Measurements from ENCODE around the gene HLA-DPA1.
"Not testable (repeated sequence)": the region's sequence is repeated elsewhere in the genome, so short reads cannot be mapped to it uniquely, and the experiment has no call there.

HLA-DPA1 gene

DNA sequence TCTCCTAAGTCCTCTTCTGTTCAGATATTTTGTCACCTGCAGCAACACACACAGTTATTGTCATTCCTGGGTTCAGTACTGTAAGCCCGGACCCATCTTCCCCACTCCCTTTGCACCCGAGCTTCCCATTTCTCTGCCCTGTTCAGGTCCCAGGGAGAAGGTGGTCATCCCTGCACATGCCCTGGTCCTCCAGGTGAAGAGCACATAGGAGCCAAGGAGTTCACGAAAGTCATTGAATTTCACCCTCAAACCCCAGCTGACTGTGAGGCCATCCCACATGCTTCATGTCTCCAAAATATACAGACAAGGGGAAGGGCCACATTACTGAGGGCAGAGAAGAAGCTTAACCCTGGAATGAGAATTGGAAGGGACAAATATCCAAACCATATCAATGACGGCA, 8.1 kb downstream of the HLA-DPA1 start:
- no peak for DNase-seq (ENCODE audit: low read depth in 3 of 3, low spot score in 1 of 3)

DNA sequence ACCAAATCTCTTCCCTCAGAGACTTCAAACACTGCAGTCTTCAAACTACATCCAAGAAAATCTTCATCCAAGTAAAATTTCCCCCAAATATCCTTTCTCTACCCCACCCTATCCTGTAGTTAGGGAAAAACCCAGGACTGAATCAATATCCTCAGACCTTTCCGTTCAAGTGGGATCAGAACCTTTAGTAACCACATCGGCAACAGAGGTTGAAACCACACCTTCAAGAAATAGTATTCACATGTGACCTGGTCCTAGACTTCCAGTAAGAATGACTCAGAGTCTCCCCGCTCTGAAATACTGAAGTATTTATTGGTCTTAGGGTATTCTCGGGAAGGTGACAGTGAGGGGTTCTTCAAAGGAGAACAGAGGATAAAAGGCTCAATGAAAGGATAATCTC, 8.7 kb downstream of the HLA-DPA1 start:
- DNase-seq (ENCODE audit: low read depth in 3 of 3, low spot score in 1 of 3) = no peak

DNA sequence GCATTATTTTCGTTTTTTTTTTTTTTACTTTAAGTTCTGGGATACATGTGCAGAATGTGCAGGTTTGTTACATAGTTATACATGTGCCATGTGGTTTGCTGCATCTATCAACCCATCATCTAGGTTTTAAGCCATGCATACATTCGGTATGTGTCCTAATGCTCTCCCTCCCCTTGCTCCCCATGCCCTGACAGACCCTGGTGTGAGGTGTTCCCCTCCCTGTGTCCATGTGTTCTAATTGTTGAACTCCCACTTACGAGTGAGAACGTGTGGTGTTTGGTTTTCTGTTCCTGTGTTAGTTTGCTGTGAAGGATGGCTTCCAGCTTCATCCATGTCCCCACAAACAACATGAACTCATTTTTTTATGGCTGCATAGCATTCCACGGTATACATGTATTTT, 10.0 kb downstream of the HLA-DPA1 start:
- DNase-seq (ENCODE audit: low read depth in 3 of 3, low spot score in 1 of 3) = not testable (repeated sequence)

DNA sequence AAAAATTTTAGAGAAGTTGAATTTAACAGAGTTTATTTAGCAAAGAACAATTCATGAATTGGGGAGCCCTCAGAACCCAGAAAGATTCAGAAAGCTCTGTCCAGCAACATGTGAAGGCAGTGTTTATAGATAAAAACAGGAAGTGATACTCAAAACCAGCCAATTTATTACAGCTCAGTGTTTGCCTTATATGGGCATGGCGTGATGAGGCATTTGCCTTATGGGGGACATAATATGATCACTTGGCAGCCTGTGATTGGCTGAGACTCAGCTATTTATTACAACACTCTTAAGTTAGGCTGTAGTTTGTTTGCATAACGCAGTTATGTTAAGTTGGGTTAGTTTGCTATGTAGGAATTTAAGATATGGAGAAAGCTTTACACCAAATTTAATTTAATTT, 11.5 kb downstream of the HLA-DPA1 start:
- no peak for DNase-seq (ENCODE audit: low read depth in 3 of 3, low spot score in 1 of 3)

DNA sequence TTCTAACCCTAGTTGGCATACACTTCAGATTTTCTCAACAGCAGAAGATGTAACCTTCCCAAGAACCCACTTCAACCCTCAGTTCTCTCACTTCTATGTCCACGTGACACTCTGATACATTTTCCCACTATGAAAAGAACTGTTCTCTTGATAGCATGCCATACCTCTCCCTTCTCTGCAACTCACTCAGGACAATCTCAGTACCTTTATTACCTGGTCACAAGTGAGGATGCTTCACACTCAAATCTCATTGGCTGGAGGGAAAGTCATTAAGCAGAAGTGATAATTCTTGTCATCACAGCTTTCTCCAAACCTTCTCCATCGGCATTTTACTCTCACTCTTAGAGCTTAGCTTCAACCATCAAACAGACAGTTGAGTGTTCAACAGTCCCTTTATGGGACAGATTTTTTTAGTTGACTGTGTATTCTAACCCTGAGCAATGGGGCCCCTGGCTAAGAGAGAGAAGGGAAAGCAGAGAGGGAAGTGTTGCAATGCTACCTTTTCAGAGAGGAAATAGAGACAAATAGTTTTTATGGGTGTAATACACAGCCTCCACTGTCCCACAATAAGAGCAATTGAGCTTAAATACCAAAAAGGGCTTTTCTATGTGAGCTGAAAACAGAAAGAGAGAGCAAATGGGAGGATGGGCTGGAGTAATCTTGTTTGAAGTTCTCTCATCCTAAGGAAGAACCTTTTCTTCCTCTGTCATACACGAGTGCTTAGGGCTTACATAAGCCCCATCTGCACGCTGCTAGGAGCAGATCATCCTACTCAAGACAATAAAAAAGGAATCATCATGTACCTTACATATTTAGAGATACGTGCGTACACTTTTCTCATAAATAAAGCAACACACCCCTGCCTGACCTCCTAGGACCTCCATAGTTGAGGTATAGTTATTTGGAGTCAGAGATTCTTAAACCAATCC, 16.0 kb downstream of the HLA-DPA1 start:
- no peak for DNase-seq (ENCODE audit: low read depth in 3 of 3, low spot score in 1 of 3)

DNA sequence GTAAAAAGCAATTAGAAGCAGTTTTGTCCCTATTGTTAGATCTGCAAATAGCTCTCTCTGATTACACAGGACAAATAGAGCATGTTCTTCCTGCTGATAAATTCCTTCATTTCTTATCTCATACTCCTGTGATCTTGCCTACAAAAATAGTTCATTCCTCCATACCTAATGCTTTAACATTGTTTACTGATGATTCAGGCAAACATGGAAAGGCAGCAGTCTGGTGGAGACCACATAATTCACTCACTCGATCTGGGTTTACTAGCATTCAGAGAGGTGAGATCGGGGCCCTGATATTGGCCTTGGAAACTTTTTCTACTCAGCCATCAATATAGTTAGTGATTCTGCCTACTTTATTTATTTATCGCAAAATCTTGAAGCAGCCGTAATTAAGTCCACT, 20.2 kb downstream of the HLA-DPA1 start:
- DNase-seq (ENCODE audit: low read depth in 3 of 3, low spot score in 1 of 3) = no peak

DNA sequence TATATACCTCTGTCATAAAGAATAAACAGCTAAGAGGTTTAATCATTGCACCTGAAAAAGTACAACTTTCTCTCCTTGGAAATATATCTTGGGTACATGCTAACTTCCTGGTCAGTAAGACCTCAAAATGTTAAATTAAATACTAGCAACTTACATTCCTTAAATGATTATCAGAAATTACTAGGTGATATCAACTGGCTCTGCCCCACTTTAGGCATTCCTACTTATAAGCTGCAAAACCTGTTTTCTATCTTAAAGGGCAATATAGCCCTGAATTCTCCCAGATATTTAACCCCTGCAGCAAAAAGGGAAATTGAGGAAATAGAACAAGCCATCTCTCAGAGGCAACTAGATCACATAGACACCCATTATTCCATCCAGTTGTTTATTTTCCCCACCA, 20.8 kb downstream of the HLA-DPA1 start:
- DNase-seq (ENCODE audit: low read depth in 3 of 3, low spot score in 1 of 3) = no peak

DNA sequence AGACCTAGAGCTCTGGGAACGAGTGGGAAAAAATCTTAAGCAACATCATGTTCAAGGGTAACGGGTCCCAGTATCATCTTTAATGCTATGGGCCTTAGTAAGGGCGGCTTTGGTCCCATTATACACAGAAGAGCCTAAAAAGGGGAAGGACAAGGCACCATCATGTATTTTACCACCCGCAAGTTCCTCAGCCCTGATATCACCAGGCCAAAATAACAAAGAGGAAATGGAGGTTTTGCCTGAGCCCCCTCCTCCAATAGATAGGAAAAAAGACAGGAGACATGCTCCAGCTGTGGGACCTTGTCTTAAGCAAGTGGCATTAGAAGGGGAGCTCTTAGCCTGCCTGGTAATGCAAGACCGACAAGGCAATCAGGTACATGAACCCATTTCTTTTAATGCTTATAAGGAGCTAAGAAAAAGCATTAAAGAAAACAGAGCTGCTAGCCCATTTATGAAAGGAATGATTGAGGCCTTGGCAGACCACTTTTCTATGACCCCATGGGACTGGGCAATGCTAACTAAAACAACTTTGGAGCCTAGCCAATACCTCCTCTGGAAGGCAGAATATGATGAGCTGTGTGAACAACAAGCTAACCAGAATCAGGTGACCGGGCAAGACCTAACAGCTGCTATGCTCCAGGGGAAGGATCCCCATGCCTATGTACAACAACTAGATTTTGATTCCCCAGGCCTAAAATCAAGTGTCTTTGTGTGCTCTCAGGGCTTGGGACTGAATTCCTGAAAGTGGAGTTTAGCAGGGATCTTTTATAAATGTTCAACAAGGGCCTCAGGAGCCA, 23.2 kb downstream of the HLA-DPA1 start:
- no peak for DNase-seq (ENCODE audit: low read depth in 3 of 3, low spot score in 1 of 3)

DNA sequence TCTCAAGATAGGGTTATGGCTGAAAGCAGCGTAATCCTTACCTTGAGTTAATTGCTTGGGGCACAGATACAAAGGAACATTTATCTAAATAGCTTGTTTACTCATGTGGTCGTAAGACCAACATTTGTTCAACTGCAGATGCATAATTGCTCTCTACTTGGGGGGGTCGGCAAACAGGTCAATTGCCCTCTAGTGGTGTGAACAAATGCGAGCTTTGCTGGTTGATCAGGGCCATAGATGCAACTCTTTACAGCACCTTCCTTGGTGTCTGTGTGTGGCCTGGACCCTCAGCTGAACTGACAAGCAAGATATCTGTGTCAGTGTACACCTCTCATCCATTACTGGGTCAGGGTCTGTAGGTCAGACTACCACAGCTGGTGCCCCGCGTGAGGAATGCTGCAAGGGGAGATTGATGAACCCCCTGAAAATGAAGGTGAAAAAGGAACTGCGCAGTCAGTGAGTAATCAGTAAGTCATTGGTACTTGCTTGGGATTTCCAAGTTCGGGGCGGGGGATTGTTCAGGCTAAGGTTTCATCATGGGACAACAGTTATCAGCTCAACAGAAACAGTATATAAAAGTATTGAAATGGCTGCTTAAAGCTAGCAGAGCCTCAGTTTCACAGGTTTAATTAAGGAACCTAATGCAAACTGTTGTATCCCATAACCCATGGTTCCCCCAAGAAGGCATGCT, 24.0 kb downstream of the HLA-DPA1 start:
- DNase-seq (ENCODE audit: low read depth in 3 of 3, low spot score in 1 of 3) = no peak

DNA sequence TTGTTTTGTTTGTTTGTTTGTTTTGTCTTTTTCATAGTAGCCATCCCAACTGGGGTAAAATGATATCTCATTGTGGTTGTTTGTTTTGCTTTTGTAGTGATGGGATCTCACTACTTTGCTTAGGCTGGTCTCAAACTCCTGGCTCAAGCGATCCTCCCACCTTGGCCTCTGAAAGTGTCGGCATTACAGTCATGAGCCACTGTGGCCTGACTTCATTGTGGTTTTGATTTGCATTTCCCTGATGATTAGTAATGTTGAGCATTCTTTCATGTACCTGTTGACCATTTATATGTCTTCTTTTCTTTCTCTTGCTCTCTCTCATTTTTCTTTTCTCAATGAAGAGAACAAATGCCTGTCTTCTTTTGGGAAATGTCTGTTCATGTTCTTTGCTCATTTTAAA, 33.3 kb downstream of the HLA-DPA1 start:
- no peak for DNase-seq (ENCODE audit: low read depth in 3 of 3, low spot score in 1 of 3)

DNA sequence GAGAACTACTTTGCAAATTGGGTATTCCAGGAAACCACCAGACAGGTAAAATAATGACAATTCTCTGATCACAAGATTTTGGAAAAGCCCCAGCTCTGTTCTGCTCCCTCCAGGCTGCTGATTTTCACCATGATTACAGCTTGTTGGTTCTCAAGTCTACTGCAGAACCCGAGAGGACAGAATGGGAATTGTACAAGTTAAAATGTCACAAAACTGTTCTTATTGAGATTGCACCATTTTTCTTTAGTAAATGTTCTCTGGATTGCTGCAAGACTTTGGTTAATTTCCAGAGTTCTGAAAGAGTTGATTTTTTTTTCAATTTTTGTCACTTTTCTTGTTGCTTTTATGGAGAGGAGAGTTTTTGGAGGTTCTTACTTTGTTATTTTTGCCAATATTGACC, 36.9 kb downstream of the HLA-DPA1 start:
- DNase-seq (ENCODE audit: low read depth in 3 of 3, low spot score in 1 of 3) = no peak

DNA sequence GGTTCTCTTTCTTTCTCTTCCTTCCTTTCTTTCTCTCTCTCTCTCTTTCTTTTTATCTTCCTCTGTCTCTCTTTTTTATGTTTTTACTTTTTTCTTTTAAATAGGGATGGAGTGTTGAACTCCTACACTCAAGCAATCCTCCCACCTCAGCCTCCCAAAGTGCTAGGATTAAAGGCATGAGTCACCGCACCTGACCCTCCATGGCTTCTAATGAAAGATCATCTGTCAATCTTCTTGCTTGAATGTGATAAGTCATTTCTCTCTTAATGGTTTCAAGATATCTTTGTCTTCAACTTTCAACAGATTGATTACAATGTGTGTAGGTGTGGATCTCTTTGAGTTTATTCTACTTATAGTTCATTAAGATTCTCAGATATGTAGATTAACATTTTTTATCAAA, 38.9 kb downstream of the HLA-DPA1 start:
- DNase-seq (ENCODE audit: low read depth in 3 of 3, low spot score in 1 of 3) = no peak

DNA sequence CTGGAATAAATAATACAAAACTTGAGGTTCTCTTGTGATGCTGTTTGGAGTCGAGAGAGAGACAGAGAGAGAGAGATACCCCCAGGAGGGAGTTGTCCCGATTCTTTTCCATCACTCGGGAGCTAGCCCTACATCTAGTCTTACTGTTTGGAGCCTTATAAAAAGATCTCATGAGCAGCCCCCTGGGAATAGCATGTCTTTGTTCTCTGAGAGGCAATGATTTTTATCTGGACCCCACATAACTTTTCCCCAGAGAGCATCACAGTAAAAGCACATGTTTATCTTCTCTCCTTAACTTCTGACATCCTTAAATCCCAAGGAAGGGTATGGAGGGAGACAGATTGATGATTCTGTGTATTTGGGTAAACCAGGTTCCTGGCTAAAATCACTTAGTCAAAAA, 43.2 kb downstream of the HLA-DPA1 start:
- DNase-seq (ENCODE audit: low read depth in 3 of 3, low spot score in 1 of 3) = no peak

DNA sequence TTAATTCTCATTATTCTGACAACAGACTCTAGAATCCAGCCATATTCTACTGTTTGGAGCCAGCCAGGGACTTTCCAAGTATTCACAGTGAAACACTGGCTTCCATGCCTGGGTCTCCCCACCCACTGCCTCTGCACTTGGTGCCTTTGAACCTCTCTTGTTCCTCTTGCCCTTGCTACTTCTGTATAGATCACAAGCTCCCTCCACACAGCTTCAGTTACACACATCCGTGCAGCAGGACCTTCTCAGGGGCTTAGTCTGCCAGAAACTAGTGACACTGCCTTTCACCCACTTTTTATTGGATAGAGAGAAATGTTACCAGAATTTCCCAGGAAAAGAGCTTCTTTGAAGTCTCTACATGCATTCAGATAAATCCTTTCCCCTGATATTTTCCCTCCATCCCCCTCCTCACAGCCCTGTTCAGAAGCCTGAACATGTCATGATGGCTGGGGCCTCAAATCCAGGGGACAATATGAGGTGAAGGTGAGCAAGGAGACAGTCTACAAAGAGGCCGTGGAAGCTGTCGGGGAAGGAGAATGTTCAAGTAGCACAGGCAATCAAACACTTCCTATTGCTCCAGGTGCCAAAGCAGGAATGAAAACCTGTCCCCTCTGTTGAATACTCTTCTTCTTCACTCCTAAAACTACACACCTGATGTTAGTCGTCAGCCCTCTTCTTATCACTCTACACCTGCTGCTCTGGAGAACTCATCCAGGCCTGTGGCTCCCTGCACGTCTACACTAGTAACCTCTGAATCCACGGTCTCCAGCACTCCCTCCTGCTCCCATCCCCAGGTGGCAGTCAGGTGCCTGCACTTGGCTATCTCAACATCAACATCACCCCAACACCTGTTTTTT, 43.9 kb downstream of the HLA-DPA1 start:
- no peak for DNase-seq (ENCODE audit: low read depth in 3 of 3, low spot score in 1 of 3)

DNA sequence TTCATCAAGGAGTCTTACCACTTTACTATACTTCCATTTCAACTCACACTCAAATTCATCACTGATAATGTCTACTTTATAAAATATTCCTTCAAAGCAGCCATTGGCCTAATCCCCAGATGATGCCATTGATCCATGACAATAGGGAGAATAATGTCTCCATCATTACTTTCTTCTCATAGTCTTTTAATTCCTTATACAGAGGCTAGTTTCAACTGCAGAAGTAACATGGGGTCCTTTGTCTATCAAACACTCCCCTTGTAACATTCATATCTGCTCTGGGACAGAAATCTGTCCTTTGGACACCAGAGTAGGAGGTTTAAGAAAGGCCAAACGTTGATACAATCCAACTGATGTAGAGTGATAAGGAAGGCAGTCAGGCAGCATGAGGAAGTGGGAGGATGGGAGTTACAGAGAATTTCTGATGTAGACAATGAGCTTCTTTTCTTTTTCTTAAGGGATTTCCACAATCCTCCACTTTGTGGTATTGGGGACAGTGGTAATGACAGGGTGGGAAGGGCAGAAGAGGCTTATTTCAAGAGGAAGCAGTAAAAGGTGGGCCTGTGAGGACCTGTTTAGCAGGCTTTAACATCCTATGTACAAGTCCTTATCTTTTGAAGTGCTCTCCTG, 45.1 kb downstream of the HLA-DPA1 start:
- DNase-seq (ENCODE audit: low read depth in 3 of 3, low spot score in 1 of 3) = no peak

DNA sequence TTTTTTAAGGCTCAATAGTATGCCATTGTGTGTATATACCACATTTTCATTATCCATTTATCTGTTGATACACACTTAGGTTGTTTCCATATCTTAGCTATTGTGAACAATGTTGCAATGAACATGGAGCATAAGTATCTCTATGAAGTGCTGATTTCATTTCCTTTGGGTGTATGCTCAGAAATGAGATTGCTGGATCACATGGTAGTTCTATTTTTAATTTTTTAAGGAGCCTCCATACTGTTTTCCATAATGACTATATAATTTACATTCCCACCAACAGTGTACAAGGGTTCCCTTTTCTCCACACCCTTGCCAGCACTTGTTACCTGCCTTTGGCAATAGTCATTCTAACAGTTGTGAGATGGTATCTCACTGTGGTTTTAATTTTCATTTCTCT, 48.9 kb downstream of the HLA-DPA1 start:
- no peak for DNase-seq (ENCODE audit: low read depth in 3 of 3, low spot score in 1 of 3)

DNA sequence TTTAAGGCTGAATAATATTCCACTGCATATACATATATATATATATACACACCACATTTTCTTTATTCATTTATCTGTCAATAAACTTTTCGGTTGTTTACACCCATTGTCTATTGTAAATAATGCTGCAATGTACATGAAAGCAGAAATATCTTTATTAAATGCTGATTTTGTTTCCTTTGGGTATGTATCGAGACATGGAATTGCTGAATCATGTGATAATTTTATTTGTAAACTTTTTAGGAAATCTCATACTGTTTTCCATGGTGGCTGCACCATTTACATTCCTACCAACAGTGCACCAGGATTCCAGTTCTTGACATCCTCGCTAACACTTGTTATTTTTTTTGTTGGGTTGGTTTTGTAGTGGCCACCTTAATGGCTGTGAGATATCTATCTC, 49.9 kb downstream of the HLA-DPA1 start:
- DNase-seq (ENCODE audit: low read depth in 3 of 3, low spot score in 1 of 3) = no peak

DNA sequence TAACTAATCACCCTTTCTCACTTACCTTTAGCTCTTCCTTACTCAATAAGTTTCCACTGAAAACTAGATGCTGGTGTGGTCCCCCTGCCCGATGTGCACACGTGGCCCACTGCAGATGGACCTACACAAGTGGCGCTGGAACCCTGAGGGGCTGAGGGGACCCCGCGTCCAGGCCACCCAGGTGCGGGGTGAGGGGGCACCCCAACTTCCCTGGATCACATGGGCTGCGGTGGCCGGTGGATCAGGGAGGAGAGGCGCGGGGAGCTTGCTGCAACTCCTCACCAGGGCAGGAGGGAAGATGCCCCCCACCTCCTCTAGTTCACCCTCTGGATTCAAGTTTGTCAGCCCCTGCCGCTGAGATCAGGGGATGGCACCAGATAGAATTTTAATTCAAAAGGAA, 51.5 kb downstream of the HLA-DPA1 start:
- DNase-seq (ENCODE audit: low read depth in 3 of 3, low spot score in 1 of 3) = no peak

DNA sequence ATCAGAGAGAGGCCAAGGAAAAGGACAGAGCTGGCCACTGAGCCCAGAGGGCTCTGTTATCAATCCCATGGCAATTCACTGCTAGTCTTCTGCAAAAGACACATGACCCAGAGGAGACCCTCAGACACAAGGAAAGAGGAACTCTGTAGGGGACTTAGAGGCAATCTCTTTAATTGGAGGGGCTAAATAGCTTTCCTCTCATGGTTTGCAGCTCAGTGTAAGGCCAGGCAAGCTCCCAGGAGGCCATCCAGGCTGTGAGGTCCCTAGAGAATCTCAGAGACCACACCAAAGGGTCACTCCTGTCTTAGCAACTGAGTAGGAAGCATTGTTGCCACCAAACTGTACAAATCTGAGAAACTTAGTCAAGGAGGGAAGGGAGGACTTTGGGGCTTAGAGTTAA, 54.1 kb downstream of the HLA-DPA1 start:
- DNase-seq (ENCODE audit: low read depth in 3 of 3, low spot score in 1 of 3) = no peak

DNA sequence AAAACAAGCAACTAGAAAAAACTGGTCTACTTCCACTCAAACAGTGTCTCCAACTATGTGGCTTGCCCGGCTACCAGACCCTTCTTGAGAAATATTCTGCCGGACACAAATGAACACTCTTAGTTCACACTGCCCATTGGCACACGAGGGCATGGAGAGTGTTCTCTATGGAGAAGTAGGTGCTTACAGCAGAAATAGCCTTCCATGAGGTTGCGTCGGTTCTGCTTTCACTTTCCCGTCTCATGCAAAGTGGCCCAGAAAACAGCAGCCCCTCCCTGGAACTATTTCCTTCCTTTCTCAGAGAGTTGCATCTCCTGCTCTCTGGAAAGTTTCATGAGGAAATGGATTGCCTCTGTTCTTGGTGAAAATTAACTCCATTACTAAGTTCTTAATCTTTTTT, 54.5 kb downstream of the HLA-DPA1 start:
- no peak for DNase-seq (ENCODE audit: low read depth in 3 of 3, low spot score in 1 of 3)

Measured in stimulated activated CD4-positive, alpha-beta T cell treated with anti-CD3 and anti-CD28 coated beads, TNF-alpha, amount 100 ng/mL, for 1 hour (primary cell).